Stimulated activated CD4-positive, alpha-beta T cell treated with anti-CD3 and anti-CD28 coated beads, Interleukin-15, amount 100 ng/mL, for 1 hour (primary cell): ENCODE results near the gene TMEM128.
"Not testable (repeated sequence)": the region's sequence is repeated elsewhere in the genome, so short reads cannot be mapped to it uniquely, and the experiment has no call there.

Experiments used
- DNase-seq, 2 donors: peaks; one replicate each; pipeline ENCODE4 v3.0.0-alpha.2; 2020; ENCODE audit warnings: low read depth in 1 of 2, low spot score in 1 of 2

The TMEM128 gene

DNA sequence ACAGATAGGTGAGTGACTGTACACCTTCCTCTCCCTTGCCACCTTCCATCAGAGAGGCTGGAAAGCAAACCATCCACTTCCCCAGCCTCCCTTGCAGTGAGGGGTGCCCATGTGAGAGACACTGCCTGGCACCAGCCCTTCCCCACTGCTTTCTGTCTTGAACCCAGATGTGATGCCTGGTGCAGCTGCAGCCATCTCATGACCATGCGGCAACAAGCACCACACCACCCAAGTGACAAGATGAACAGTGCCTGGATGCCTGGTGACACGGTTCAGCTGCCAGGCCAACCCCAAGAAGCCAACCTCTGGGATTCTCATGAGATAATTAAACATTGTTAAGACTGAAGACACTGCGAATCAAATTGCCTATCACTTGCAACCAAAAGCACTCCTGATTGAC is 52.7 kb downstream of the TMEM128 start:
- DNase-seq, result no peak

GRCh38 chr4:4188557-4188956 is 59.5 kb downstream of the TMEM128 start:
- not testable (repeated sequence) for DNase-seq
